GM10266 (cell line): ENCODE results near the gene ABCA12.

Experiments
- DNase-seq: peaks from one replicate; pipeline ENCODE4 v3.0.0; 2012; ENCODE audit errors: extremely low spot score
- CTCF ChIP-seq: IDR thresholded peaks from 2 replicates; pipeline ENCODE4 v1.5.1; 2012; ENCODE audit warnings: mild to moderate bottlenecking, low read depth; ENCODE audit not compliant: control insufficient read depth, insufficient read depth; ENCODE audit errors: missing control alignments

Gene ABCA12

GRCh38 chr2:215136669-215137328 lies 1.6 kb downstream of the ABCA12 start:
- no peak for DNase-seq
- no peak for TF ChIP-seq CTCF

- no peak for DNase-seq
- TF ChIP-seq CTCF, result no peak
These were observed 18.0 kb downstream of the ABCA12 start for GRCh38 chr2:215120401-215120800.

- no peak for TF ChIP-seq CTCF
- no peak for DNase-seq
These were observed 18.6 kb downstream of the ABCA12 start for GRCh38 chr2:215119847-215120246.

GRCh38 chr2:215110918-215111317 lies 27.5 kb downstream of the ABCA12 start:
- DNase-seq, result no peak

GRCh38 chr2:215107216-215108056 lies 31.0 kb downstream of the ABCA12 start:
- DNase-seq, result no peak
- TF ChIP-seq CTCF, result no peak

More at GRCh38 chr2:215110918-215111317, 27.5 kb downstream of the ABCA12 start:
- no peak for TF ChIP-seq CTCF

GRCh38 chr2:215105607-215106354 lies 32.6 kb downstream of the ABCA12 start:
- no peak for TF ChIP-seq CTCF
- DNase-seq, result no peak
